H1 (cell line): ENCODE results near the gene CDH16.
A peak's percentile ranks its signal among the peaks of the same experiment; 100 is the strongest.

Experiments
- CREB1 ChIP-seq: IDR thresholded peaks from 2 replicates; pipeline ENCODE4 v1.6.1; 2012; ENCODE audit warnings: inconsistent platforms
- EZH2 ChIP-seq: fragments of 200-600 bp; sonication (generic); IDR thresholded peaks from 2 replicates; pipeline ENCODE4 v1.7.1; 2012; ENCODE audit warnings: low read depth, mild to moderate bottlenecking, moderate library complexity, low read length, inconsistent platforms; ENCODE audit not compliant: severe bottlenecking
- POLR2A ChIP-seq, 2 experiments: IDR thresholded peaks; 1 replicate in 1 of 2; 2 replicates in 1 of 2; pipeline ENCODE4 v1.6.1; 2011; ENCODE audit warnings: low read depth in 2 of 2, low read length in 2 of 2, mild to moderate bottlenecking in 2 of 2; ENCODE audit errors: control extremely low read depth in 1 of 2
- SRF ChIP-seq: IDR thresholded peaks from 2 replicates; pipeline ENCODE4 v1.6.1; 2011; ENCODE audit warnings: mild to moderate bottlenecking, low read depth, low read length, moderate library complexity
- TF ChIP-seq, protein P1 (sequence below), 3 experiments: IDR thresholded peaks; 1 replicate in 2 of 3; 2 replicates in 1 of 3; pipeline versions ENCODE4 v1.5.1 to v1.6.1; 2011; ENCODE audit warnings: low read length in 3 of 3, mild to moderate bottlenecking in 3 of 3, inconsistent platforms in 2 of 3, low read depth in 1 of 3, moderate library complexity in 1 of 3; ENCODE audit not compliant: insufficient read depth in 1 of 3; ENCODE audit errors: control extremely low read depth in 1 of 3
- TF ChIP-seq, protein P2 (sequence below): IDR thresholded peaks from 2 replicates; pipeline ENCODE4 v1.6.1; 2011; ENCODE audit warnings: low read length, improper control_type of control experiment

DNA sequence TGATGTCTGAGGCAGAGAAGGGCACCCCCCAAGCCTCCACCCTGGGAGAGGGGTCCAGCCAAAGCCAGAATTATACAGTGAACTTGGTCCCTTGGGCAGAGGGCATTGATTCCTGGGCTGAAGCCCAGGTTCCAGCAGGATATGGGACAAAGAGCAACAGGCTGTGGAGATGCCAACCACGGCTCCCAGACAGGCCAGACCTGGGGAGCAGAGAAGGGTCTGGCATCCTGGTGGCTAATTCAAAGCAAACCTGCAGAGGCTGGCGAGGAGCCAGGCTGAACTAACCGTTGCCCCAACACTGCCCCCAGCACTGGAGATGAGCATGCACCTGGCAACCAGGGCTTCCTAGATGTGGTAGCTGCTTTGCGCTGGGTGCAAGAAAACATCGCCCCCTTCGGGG lies 45.4 kb upstream of the CDH16 start:
- TF ChIP-seq, protein P1, sequence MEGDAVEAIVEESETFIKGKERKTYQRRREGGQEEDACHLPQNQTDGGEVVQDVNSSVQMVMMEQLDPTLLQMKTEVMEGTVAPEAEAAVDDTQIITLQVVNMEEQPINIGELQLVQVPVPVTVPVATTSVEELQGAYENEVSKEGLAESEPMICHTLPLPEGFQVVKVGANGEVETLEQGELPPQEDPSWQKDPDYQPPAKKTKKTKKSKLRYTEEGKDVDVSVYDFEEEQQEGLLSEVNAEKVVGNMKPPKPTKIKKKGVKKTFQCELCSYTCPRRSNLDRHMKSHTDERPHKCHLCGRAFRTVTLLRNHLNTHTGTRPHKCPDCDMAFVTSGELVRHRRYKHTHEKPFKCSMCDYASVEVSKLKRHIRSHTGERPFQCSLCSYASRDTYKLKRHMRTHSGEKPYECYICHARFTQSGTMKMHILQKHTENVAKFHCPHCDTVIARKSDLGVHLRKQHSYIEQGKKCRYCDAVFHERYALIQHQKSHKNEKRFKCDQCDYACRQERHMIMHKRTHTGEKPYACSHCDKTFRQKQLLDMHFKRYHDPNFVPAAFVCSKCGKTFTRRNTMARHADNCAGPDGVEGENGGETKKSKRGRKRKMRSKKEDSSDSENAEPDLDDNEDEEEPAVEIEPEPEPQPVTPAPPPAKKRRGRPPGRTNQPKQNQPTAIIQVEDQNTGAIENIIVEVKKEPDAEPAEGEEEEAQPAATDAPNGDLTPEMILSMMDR (IDR thresholded peaks at IDR 0.05; ENCODE audit: control extremely low read depth in 1 of 3, insufficient read depth in 1 of 3, low read depth in 1 of 3, low read length in 3 of 3), result peak in 1 of 3 experiments; percentile 4; a peak in 1 of 4 replicates
- no peak for TF ChIP-seq SRF
- TF ChIP-seq, protein P2, sequence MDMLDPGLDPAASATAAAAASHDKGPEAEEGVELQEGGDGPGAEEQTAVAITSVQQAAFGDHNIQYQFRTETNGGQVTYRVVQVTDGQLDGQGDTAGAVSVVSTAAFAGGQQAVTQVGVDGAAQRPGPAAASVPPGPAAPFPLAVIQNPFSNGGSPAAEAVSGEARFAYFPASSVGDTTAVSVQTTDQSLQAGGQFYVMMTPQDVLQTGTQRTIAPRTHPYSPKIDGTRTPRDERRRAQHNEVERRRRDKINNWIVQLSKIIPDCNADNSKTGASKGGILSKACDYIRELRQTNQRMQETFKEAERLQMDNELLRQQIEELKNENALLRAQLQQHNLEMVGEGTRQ, result no peak
- TF ChIP-seq EZH2, result no peak
- TF ChIP-seq CREB1, result no peak
- no peak for TF ChIP-seq POLR2A (IDR thresholded peaks at IDR 0.05; ENCODE audit: control extremely low read depth in 1 of 2, low read depth in 2 of 2, low read length in 2 of 2)
